Measurements from ENCODE around the gene CCR7. TPM values are rescaled to one million over a fixed set of nuclear protein-coding genes. Genes with fewer than 3 reads are reported as not detected.

The CCR7 gene
- total RNA-seq, 4 donors from 2014 or later: 0.14 to 5.4 (median 4.9) TPM; not detected in 1

DNA sequence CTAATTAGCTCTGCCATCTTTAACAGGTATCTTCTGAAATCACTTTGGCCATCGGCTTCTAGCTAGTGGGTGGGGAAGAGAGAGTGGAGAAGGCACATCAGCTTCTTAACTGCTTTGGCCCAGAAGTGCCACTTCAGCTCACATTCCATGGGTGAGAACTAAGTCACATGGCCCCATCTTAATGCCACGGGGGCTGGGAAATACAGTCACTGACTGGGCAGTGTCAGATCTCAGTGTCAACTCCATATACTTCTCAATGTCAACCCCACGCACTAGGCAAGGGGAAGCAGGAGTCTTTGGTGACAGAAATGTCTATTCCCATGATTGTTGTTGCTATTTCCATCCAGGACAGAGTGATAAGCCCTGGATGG, 29.4 kb downstream of the CCR7 start:
- intact Hi-C loops (cut with DNase I; ENCODE audit: low total_unique reads) (no loop called here), in situ Hi-C loops (cut with MboI; ENCODE audit: low pct_ligation_motif_present in 1 of 4, low pct_unique_long_range_greater_than_20kb in 1 of 4, low sequenced_read_pairs in 3 of 4) (loop anchor here (10.0 to 25.0 kb wide), 3 partner anchors 99 to 171 kb away; partner anchors contain the start of genes GJD3 (in 2 of the 4) and IGFBP4 (in 2 of the 4))
- 83% methylated on average over 3 of the region's 3 CpGs; no CpG with 5 or more reads in 1 of the 2 donors for WGBS, 2 donors (ENCODE audit: low coverage in 1 of 2)
- Histone ChIP-seq H3K9me3 (no peaks in the 10 kb centered on the region), H3K4me3 (no peak overlapping the region), H3K36me3 (no peaks in the 10 kb centered on the region), H3K27ac (peak overlapping the region; percentile 31 to 92 (median 76)), H3K4me1 (peaks cover 17 to 51% (median 30%) of the 10 kb centered on the region in 4 donors), H3K27me3 (no peaks in the 10 kb centered on the region)
- no peak for DNase-seq
- TF ChIP-seq POLR2AphosphoS5 (IDR thresholded peaks at IDR 0.05): peak in 1 of 3 donors; percentile 19
- no peak for TF ChIP-seq EP300 (IDR thresholded peaks at IDR 0.05; ENCODE audit: low read depth)

GRCh38 chr17:40535438-40535837, 29.8 kb downstream of the CCR7 start:
- H3K9me3 ChIP-seq: no peaks in the 10 kb centered on the region
- 61 to 88% methylated on average over 2 to 4 of the region's 4 CpGs for WGBS, 2 donors (ENCODE audit: low coverage in 1 of 2)
- H3K27ac ChIP-seq: peak overlapping the region; percentile 31 to 92 (median 76)
- intact Hi-C loops (cut with DNase I; ENCODE audit: low total_unique reads) (no loop called here), in situ Hi-C loops (cut with MboI; ENCODE audit: low pct_ligation_motif_present in 1 of 4, low pct_unique_long_range_greater_than_20kb in 1 of 4, low sequenced_read_pairs in 3 of 4) (loop anchor here (10.0 to 25.0 kb wide), 3 partner anchors 98 to 171 kb away; partner anchors contain the start of genes GJD3 (in 2 of the 4) and IGFBP4 (in 2 of the 4))
- no peak overlapping the region for H3K4me3 ChIP-seq
- H3K27me3 ChIP-seq: no peaks in the 10 kb centered on the region
- no peaks in the 10 kb centered on the region for H3K36me3 ChIP-seq
- no peak for DNase-seq
- peaks cover 16 to 50% (median 30%) of the 10 kb centered on the region in 4 donors for H3K4me1 ChIP-seq
- TF ChIP-seq, protein P1, sequence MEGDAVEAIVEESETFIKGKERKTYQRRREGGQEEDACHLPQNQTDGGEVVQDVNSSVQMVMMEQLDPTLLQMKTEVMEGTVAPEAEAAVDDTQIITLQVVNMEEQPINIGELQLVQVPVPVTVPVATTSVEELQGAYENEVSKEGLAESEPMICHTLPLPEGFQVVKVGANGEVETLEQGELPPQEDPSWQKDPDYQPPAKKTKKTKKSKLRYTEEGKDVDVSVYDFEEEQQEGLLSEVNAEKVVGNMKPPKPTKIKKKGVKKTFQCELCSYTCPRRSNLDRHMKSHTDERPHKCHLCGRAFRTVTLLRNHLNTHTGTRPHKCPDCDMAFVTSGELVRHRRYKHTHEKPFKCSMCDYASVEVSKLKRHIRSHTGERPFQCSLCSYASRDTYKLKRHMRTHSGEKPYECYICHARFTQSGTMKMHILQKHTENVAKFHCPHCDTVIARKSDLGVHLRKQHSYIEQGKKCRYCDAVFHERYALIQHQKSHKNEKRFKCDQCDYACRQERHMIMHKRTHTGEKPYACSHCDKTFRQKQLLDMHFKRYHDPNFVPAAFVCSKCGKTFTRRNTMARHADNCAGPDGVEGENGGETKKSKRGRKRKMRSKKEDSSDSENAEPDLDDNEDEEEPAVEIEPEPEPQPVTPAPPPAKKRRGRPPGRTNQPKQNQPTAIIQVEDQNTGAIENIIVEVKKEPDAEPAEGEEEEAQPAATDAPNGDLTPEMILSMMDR (IDR thresholded peaks at IDR 0.05): no peak
- TF ChIP-seq POLR2A (IDR thresholded peaks at IDR 0.05) (no peak), EP300 (IDR thresholded peaks at IDR 0.05; ENCODE audit: low read depth) (no peak)

- no peak for DNase-seq
- no peaks in the 10 kb centered on the region for H3K36me3 ChIP-seq
- no peaks in the 10 kb centered on the region for H3K9me3 ChIP-seq
- intact Hi-C loops (cut with DNase I; ENCODE audit: low total_unique reads) (loop anchor here (5.0 kb wide), 1 partner anchor 92 kb away; the partner anchor contains the start of gene IGFBP4), in situ Hi-C loops (cut with MboI; ENCODE audit: low pct_ligation_motif_present in 1 of 4, low pct_unique_long_range_greater_than_20kb in 1 of 4, low sequenced_read_pairs in 3 of 4) (loop anchor here (5.0 to 25.0 kb wide), 4 partner anchors 92 to 170 kb away; partner anchors contain the start of genes IGFBP4 (in 3 of the 4) and GJD3 (in 2 of the 4))
- peak overlapping the region in 3 of 4 donors; percentile 11 to 17 (median 14) for H3K27ac ChIP-seq
- no peak overlapping the region for H3K4me3 ChIP-seq
- 88 to 95% methylated on average over 8 to 11 of the region's 11 CpGs for WGBS, 2 donors (ENCODE audit: low coverage in 1 of 2)
- H3K4me1 ChIP-seq: peaks cover 16 to 46% (median 30%) of the 10 kb centered on the region in 4 donors
- TF ChIP-seq, protein P1 (IDR thresholded peaks at IDR 0.05): no peak
- TF ChIP-seq EP300 (IDR thresholded peaks at IDR 0.05; ENCODE audit: low read depth) (no peak), POLR2A (IDR thresholded peaks at IDR 0.05) (no peak), POLR2AphosphoS5 (IDR thresholded peaks at IDR 0.05) (no peak)
- no peaks in the 10 kb centered on the region for H3K27me3 ChIP-seq
Observed at GRCh38 chr17:40534371-40535189, 30.7 kb downstream of the CCR7 start.

DNA sequence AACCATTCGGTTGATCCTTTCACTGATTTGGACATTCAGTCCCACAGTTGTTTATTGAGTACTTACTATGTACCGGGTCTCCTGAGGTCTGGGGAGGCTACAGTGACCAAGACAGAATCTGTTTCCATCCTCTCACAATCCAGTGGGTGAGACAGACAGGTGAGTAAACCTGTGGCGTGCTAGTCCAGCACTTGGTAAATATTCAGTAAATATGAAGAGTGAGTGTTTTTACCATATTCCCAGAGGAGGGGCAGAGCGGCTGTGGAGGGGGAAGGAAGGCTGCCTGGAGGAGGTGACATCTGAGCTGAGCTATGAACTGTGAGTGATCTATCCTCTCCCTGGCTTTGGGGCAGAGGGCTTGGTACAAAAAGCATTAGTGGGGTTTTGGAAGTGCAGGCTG, 31.4 kb downstream of the CCR7 start:
- no peaks in the 10 kb centered on the region for H3K9me3 ChIP-seq
- TF ChIP-seq, protein P1 (IDR thresholded peaks at IDR 0.05): no peak
- TF ChIP-seq POLR2AphosphoS5 (IDR thresholded peaks at IDR 0.05) (no peak), POLR2A (IDR thresholded peaks at IDR 0.05) (no peak), EP300 (IDR thresholded peaks at IDR 0.05; ENCODE audit: low read depth) (no peak)
- H3K27me3 ChIP-seq: no peaks in the 10 kb centered on the region
- DNase-seq: no peak
- peaks cover 16 to 46% (median 30%) of the 10 kb centered on the region in 4 donors for H3K4me1 ChIP-seq
- no peaks in the 10 kb centered on the region for H3K36me3 ChIP-seq
- H3K27ac ChIP-seq: peak overlapping the region in 3 of 4 donors; percentile 11 to 17 (median 14)
- in situ Hi-C loops (cut with MboI; ENCODE audit: low pct_ligation_motif_present in 1 of 4, low pct_unique_long_range_greater_than_20kb in 1 of 4, low sequenced_read_pairs in 3 of 4) (loop anchor here (5.0 to 25.0 kb wide), 4 partner anchors 92 to 169 kb away; partner anchors contain the start of genes IGFBP4 (in 3 of the 4) and GJD3 (in 2 of the 4)), intact Hi-C loops (cut with DNase I; ENCODE audit: low total_unique reads) (loop anchor here (2.0 to 5.0 kb wide), 2 partner anchors 92 to 133 kb away; partner anchors contain the start of gene IGFBP4)
- 50 to 66% methylated on average over 3 to 4 of the region's 4 CpGs for WGBS, 2 donors (ENCODE audit: low coverage in 1 of 2)
- H3K4me3 ChIP-seq: no peak overlapping the region
